IPS-20b (cell line): Measurements from ENCODE around the gene ASB4.

Experiments
- H3K27ac ChIP-seq: one replicate; pipeline ENCODE4 v1.5.1; 2013; ENCODE audit warnings: low read length
- H3K27me3 ChIP-seq: 2 replicates; pipeline ENCODE4 v1.6.1; 2013; ENCODE audit warnings: mild to moderate bottlenecking, low read length, inconsistent platforms; ENCODE audit not compliant: insufficient read depth
- H3K36me3 ChIP-seq: 2 replicates; pipeline ENCODE4 v1.6.1; 2013; ENCODE audit warnings: low read depth, mild to moderate bottlenecking, inconsistent platforms, low read length, moderate library complexity; ENCODE audit not compliant: insufficient read depth
- H3K4me1 ChIP-seq: 2 replicates; pipeline ENCODE4 v1.6.1; 2013; ENCODE audit warnings: mild to moderate bottlenecking, control low read depth, inconsistent platforms, low read length, moderate library complexity; ENCODE audit not compliant: insufficient read depth
- H3K4me3 ChIP-seq: 2 replicates; pipeline ENCODE4 v1.5.1; 2013; ENCODE audit warnings: mild to moderate bottlenecking, low read length, inconsistent platforms
- H3K9ac ChIP-seq: 2 replicates; pipeline ENCODE4 v1.6.1; 2013; ENCODE audit warnings: low read depth, mild to moderate bottlenecking, inconsistent platforms, low read length, moderate library complexity
- H3K9me3 ChIP-seq: 2 replicates; pipeline ENCODE4 v1.6.1; 2013; ENCODE audit warnings: mild to moderate bottlenecking, low read depth, low read length, inconsistent platforms; ENCODE audit not compliant: insufficient read depth

ASB4 gene

GRCh38 chr7:95469187-95469586 is 16.6 kb upstream of the ASB4 start:
- H3K4me3 ChIP-seq, result no peak overlapping the region
- no peaks in the 10 kb centered on the region for H3K9me3 ChIP-seq
- H3K9ac ChIP-seq, result no peak overlapping the region
- no peaks in the 10 kb centered on the region for H3K27me3 ChIP-seq
- no peaks in the 10 kb centered on the region for H3K36me3 ChIP-seq
- H3K27ac ChIP-seq, result no peak overlapping the region
- peaks cover 17% of the 10 kb centered on the region for H3K4me1 ChIP-seq

DNA sequence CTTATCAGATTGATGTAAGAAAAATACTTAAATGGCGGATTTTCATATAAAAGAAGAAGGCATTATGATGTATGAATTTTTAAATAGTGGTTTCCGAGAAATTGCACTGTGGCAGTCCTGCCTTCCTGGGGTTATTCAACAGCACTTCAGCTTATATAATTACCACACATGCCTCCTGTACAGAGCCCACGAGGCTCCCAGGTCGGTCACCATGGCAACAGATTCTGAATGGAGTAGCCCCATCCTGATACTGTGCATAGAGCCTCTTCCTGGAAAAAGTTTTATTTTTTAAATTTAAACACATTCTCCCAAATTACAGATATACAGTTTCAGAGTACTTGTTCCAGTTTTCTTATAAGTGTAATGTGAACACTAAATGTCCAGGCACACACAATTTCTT is 15.9 kb upstream of the ASB4 start:
- H3K36me3 ChIP-seq, result no peaks in the 10 kb centered on the region
- peak overlapping the region; percentile 10; the same call in 1 of the 2 replicates for H3K9ac ChIP-seq
- H3K27ac ChIP-seq, result no peak overlapping the region
- H3K27me3 ChIP-seq, result no peaks in the 10 kb centered on the region
- H3K4me3 ChIP-seq, result no peak overlapping the region
- peaks cover 17% of the 10 kb centered on the region for H3K4me1 ChIP-seq
- H3K9me3 ChIP-seq, result no peaks in the 10 kb centered on the region

GRCh38 chr7:95470452-95470851 is 15.3 kb upstream of the ASB4 start:
- Histone ChIP-seq H3K4me3 (peak overlapping the region; percentile 5; the same call in 1 of the 2 replicates), H3K9me3 (no peaks in the 10 kb centered on the region), H3K27ac (no peak overlapping the region), H3K9ac (peak overlapping the region; percentile 10; the same call in 1 of the 2 replicates), H3K4me1 (peaks cover 17% of the 10 kb centered on the region), H3K27me3 (no peaks in the 10 kb centered on the region), H3K36me3 (no peaks in the 10 kb centered on the region)

DNA sequence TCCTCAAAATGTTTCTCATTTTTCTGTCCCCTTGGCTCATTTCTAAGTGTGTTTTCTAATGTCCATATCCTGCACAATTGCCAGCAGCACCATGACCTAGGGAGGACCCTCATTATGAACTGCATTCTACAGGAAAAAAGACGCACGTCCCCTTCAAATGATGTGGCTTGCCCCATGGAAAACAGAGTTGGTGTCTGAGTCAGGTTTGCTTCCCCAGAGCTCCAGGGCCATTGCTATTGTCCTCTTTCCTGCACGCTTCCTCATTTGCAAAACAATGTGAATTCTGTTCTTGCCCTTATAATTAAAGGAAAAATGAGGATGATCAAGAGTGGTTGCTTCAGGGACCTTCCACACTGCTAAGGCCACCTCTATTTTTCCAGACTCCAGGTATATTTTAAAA is 14.7 kb upstream of the ASB4 start:
- no peaks in the 10 kb centered on the region for H3K9me3 ChIP-seq
- H3K4me3 ChIP-seq, result peak overlapping the region; percentile 5; the same call in 1 of the 2 replicates
- H3K27me3 ChIP-seq, result no peaks in the 10 kb centered on the region
- no peaks in the 10 kb centered on the region for H3K36me3 ChIP-seq
- H3K27ac ChIP-seq, result no peak overlapping the region
- peaks cover 17% of the 10 kb centered on the region for H3K4me1 ChIP-seq
- H3K9ac ChIP-seq, result peak overlapping the region; percentile 4; the same call in 1 of the 2 replicates

GRCh38 chr7:95472581-95473161 is 13.1 kb upstream of the ASB4 start:
- no peak overlapping the region for H3K27ac ChIP-seq
- H3K4me1 ChIP-seq, result peaks cover 20% of the 10 kb centered on the region
- H3K27me3 ChIP-seq, result no peaks in the 10 kb centered on the region
- no peaks in the 10 kb centered on the region for H3K9me3 ChIP-seq
- no peaks in the 10 kb centered on the region for H3K36me3 ChIP-seq
- peak overlapping the region; percentile 5; the same call in 1 of the 2 replicates for H3K4me3 ChIP-seq
- no peak overlapping the region for H3K9ac ChIP-seq

DNA sequence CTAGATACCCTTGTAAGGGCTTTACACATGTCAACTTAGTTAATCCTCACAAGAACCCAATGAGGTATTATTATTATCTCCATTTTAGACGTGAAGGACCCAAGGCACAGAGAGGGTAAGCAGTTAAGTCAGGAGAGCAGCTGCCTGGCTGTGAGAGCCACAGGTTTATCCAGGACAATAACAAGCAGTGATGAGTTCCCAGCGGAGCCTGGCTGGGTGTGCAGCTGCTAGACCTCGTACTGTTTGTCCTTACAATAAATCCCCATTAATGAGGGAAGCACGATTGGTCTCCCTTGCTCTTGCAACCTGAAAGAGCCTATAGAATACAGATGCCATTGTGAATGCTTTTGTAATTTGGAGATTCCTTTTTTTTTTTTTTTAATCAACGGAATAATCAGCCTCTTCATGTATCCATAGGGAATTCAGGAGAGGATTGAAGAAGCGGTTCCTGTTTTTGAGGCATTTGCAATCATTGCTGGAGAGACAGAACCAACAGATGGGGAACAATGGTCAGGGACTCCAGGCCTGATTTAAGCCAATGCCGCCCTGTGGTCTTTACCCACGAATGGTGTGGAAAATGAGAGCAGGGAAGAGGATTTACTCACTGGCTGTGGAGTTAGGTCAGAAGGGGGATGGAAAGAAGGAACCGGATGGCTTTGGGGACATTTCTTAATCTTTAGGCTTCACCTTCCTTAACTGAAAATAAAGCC is 12.3 kb upstream of the ASB4 start:
- no peak overlapping the region for H3K9ac ChIP-seq
- H3K27ac ChIP-seq, result no peak overlapping the region
- no peaks in the 10 kb centered on the region for H3K27me3 ChIP-seq
- no peaks in the 10 kb centered on the region for H3K36me3 ChIP-seq
- no peaks in the 10 kb centered on the region for H3K9me3 ChIP-seq
- peak overlapping the region; percentile 5; the same call in 1 of the 2 replicates for H3K4me3 ChIP-seq
- H3K4me1 ChIP-seq, result peaks cover 18% of the 10 kb centered on the region; the same call in 1 of the 2 replicates

DNA sequence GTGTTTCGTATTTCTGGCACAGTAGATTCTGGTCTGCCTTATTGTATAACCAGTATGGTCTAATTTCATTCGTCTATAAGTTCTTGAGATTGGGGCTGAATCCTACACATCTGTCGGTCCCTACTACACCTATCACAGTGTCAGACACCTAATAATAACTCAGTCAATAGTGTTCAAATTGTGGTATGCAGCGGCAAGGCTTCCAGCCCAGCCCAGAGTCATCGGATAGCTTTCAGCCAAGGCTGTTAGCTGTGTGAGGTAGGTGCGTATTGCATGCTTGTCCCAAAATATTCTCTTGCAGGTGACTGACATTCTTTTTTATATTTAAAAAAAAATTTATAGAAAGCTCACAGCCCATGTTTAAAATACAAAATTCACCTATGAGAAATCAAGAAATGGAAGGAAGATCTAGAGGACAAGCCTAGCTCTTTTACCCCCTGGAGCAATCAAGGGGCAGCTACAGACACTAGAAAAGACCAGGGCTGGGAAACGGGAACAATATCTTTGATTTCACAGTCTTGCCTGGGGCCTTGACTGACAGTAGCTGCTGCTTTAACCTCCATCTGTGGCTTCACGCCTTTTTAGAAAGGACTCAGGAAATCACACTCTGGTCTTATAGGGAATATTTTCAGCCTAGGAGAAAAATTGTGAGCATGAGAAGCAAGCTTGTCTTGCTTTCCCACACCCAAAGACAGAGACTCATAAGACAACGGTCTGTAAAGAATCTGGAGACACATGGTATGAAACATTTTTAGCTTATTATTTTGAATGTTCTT is 9.5 kb upstream of the ASB4 start:
- peaks cover 5% of the 10 kb centered on the region; the same call in 1 of the 2 replicates for H3K4me1 ChIP-seq
- H3K9ac ChIP-seq, result no peak overlapping the region
- H3K9me3 ChIP-seq, result no peaks in the 10 kb centered on the region
- no peak overlapping the region for H3K27ac ChIP-seq
- no peaks in the 10 kb centered on the region for H3K36me3 ChIP-seq
- H3K4me3 ChIP-seq, result no peak overlapping the region
- H3K27me3 ChIP-seq, result no peaks in the 10 kb centered on the region

DNA sequence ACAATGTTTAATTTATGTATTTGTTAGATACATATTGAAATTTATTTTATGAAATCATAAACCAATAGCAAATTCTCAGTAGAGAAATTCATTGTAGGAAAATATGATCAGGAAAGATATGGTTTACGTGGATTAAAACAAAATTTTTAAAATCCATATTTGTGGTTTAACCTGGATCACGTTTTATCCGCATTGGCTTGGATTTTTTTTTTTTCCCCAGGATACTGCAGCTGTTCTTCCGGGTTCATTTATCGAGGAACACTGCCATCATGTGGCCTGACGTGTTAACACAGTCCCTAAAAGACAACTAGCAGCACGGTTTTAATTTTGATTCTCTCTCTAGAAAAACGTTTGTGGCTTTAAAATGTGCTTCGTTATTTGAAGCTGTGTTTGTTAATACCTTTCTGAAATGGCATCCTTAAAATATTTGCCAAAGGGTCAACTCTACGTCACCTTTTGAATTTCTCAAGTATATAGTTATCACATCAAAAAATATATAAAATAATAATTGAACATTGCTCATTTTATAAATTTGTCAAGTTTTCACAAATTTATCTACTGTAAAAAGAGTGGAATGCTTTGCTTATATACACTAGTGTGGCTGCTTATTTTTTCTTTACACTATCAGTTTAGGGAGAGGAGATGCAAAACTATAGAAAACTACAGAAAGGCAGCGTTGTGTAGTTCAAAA is 8.7 kb upstream of the ASB4 start:
- H3K9ac ChIP-seq, result no peak overlapping the region

DNA sequence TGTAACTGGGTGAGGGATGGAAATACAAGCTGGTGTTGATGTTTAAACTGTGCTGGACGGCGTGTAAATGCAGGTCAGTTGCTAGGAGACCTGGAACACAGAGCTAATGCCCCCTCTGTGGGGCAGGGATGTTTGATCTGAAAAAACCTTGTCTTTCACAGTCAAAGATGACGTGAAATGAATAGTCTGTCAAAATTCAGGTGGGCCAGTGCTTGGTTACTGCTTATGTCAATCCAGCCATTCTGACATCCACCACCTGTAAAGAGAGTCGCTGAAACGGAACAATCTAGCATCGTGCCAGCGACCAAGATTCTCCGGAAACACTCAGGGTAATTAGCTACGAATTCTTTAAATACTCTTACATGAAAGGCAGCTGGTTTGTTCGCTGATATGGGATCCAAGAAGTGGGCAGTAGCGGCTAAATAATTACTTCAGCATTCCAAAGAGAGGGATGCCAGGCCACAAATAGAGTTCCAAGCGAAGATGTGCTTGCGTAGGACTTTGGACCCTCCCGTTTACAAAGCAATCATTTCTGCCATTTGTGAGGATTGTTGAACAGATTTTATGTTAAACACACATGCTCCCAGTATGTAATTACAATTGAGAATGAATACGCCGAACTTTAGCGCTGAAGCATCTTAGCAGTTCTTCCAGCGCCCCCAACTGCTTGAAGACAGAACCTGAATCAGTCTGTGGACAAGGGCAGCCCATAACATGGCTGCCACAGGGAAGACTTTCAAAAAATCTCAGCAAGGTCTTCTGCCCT is 7.3 kb upstream of the ASB4 start:
- H3K27ac ChIP-seq, result no peak overlapping the region
- no peak overlapping the region for H3K4me3 ChIP-seq
- no peaks in the 10 kb centered on the region for H3K9me3 ChIP-seq
- no peaks in the 10 kb centered on the region for H3K36me3 ChIP-seq
- H3K27me3 ChIP-seq, result no peaks in the 10 kb centered on the region
- H3K4me1 ChIP-seq, result peaks cover 5% of the 10 kb centered on the region; the same call in 1 of the 2 replicates
- no peak overlapping the region for H3K9ac ChIP-seq

More for the DNA sequence above, 8.7 kb upstream of the ASB4 start:
- H3K27ac ChIP-seq, result no peak overlapping the region
- peaks cover 5% of the 10 kb centered on the region; the same call in 1 of the 2 replicates for H3K4me1 ChIP-seq
- no peaks in the 10 kb centered on the region for H3K9me3 ChIP-seq
- no peak overlapping the region for H3K4me3 ChIP-seq
- H3K27me3 ChIP-seq, result no peaks in the 10 kb centered on the region
- no peaks in the 10 kb centered on the region for H3K36me3 ChIP-seq

DNA sequence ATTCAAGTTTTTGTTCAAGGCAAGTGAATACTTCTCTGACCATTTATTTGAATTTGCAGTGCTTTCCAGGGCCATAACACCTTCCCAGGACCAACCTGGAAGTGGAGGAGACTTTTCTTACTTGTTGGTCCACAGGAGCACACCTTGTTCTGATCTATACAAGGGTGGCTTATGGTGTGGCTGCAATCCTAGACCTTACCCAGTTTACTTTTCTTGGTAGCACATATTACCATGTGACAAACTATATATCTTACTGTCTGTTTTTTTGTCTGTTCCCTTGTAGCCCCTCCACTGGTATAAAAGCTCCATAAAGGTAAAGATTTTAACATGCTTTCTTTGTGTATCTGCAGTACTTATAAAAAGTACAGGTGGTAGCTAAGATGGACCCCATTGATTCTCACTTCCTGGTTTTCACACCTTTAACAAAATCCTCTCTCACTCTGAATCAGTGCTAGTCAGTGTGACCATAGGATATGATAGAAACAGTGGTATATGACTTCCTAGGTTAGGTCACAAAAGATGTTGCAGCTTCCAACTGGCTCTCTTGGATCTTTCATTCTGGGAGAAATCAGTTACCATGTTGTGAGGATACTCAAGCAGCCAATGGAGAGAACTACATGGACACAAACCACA is 5.6 kb upstream of the ASB4 start:
- no peaks in the 10 kb centered on the region for H3K27me3 ChIP-seq
- H3K27ac ChIP-seq, result no peak overlapping the region
- H3K4me3 ChIP-seq, result no peak overlapping the region
- H3K9ac ChIP-seq, result no peak overlapping the region
- H3K9me3 ChIP-seq, result no peaks in the 10 kb centered on the region
- H3K4me1 ChIP-seq, result peaks cover 6% of the 10 kb centered on the region; the same call in 1 of the 2 replicates
- H3K36me3 ChIP-seq, result no peaks in the 10 kb centered on the region
